ENCODE data around the gene ZNF91.

DNA sequence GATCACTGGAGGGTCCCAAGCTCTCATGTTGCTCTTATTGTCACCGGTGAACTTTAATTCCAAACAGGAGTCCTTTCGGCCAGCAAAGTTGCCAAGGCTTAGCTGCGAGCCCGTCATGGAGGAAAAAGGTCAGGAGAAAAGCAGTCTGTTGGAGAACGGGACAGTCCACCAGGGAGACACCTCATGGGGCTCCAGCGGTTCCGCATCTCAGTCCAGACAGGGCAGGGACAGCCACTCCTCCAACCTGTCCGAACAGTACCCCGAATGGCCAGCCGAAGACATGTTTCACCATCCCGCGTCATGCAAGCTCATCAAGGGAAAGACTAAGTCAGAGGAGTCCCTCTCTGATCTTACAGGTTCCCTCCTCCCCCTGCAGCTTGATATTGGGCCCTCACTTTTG is 10.4 kb downstream of the ZNF91 start:
- TF ChIP-seq, protein P1, sequence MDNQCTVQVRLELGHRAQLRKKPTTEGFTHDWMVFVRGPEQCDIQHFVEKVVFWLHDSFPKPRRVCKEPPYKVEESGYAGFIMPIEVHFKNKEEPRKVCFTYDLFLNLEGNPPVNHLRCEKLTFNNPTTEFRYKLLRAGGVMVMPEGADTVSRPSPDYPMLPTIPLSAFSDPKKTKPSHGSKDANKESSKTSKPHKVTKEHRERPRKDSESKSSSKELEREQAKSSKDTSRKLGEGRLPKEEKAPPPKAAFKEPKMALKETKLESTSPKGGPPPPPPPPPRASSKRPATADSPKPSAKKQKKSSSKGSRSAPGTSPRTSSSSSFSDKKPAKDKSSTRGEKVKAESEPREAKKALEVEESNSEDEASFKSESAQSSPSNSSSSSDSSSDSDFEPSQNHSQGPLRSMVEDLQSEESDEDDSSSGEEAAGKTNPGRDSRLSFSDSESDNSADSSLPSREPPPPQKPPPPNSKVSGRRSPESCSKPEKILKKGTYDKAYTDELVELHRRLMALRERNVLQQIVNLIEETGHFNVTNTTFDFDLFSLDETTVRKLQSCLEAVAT (IDR thresholded peaks at IDR 0.05): no peak
- TF ChIP-seq POLR2AphosphoS5 (IDR thresholded peaks at IDR 0.05; ENCODE audit: low read length): no peak
- no peak for TF ChIP-seq SPI1 (IDR thresholded peaks at IDR 0.05; ENCODE audit: borderline replicate concordance, insufficient read depth, low read depth, low read length)
- TF ChIP-seq CHD1 (IDR thresholded peaks at IDR 0.05; ENCODE audit: low read depth, low read length): no peak
- TF ChIP-seq, protein P2, sequence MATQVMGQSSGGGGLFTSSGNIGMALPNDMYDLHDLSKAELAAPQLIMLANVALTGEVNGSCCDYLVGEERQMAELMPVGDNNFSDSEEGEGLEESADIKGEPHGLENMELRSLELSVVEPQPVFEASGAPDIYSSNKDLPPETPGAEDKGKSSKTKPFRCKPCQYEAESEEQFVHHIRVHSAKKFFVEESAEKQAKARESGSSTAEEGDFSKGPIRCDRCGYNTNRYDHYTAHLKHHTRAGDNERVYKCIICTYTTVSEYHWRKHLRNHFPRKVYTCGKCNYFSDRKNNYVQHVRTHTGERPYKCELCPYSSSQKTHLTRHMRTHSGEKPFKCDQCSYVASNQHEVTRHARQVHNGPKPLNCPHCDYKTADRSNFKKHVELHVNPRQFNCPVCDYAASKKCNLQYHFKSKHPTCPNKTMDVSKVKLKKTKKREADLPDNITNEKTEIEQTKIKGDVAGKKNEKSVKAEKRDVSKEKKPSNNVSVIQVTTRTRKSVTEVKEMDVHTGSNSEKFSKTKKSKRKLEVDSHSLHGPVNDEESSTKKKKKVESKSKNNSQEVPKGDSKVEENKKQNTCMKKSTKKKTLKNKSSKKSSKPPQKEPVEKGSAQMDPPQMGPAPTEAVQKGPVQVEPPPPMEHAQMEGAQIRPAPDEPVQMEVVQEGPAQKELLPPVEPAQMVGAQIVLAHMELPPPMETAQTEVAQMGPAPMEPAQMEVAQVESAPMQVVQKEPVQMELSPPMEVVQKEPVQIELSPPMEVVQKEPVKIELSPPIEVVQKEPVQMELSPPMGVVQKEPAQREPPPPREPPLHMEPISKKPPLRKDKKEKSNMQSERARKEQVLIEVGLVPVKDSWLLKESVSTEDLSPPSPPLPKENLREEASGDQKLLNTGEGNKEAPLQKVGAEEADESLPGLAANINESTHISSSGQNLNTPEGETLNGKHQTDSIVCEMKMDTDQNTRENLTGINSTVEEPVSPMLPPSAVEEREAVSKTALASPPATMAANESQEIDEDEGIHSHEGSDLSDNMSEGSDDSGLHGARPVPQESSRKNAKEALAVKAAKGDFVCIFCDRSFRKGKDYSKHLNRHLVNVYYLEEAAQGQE (IDR thresholded peaks at IDR 0.05; ENCODE audit: low read depth, low read length): no peak
- TF ChIP-seq LARP7 (IDR thresholded peaks at IDR 0.05): no peak
